ENCODE measurements around the gene REEP6. TPM values are rescaled to one million over a fixed set of nuclear protein-coding genes. Genes with fewer than 3 reads are reported as not detected.

The REEP6 gene
- total RNA-seq, 1 experiment from 2014 or later: 4.2 TPM

Other genes with a start within 250 kb of the REEP6 start
- 41.8 and 78.0 TPM in 2 replicates for gene ATP5F1D, start 249.4 kb upstream of the REEP6 start, total RNA-seq (2014; rRNA removed; shearing (Covaris generic))
- gene MIDN, start 242.6 kb upstream of the REEP6 start, total RNA-seq (2014; rRNA removed; shearing (Covaris generic)): 3.2 and 4.1 TPM in 2 replicates
- gene CIRBP, start 221.8 kb upstream of the REEP6 start, total RNA-seq (2014; rRNA removed; shearing (Covaris generic)): 44.2 and 66.8 TPM in 2 replicates
- 57.6 and 92.0 TPM in 2 replicates for gene FAM174C, start 215.7 kb upstream of the REEP6 start, total RNA-seq (2014; rRNA removed; shearing (Covaris generic))
- not detected in 2 replicates for gene EFNA2, start 205.3 kb upstream of the REEP6 start, total RNA-seq (2014; rRNA removed; shearing (Covaris generic))
- 99.1 and 139 TPM in 2 replicates for gene NDUFS7, start 107.3 kb upstream of the REEP6 start, total RNA-seq (2014; rRNA removed; shearing (Covaris generic))
- 15.3 and 24.9 TPM in 2 replicates for gene GAMT, start 89.6 kb upstream of the REEP6 start, total RNA-seq (2014; rRNA removed; shearing (Covaris generic))
- gene DAZAP1, start 83.6 kb upstream of the REEP6 start, total RNA-seq (2014; rRNA removed; shearing (Covaris generic)): 43.9 and 88.3 TPM in 2 replicates
- gene RPS15, start 52.8 kb upstream of the REEP6 start, total RNA-seq (2014; rRNA removed; shearing (Covaris generic)): 1,276 and 1,680 TPM in 2 replicates
- not detected in 2 replicates for gene APC2, start 41.1 kb upstream of the REEP6 start, total RNA-seq (2014; rRNA removed; shearing (Covaris generic))
- 25.2 and 27.1 TPM in 2 replicates for gene C19orf25, start 12.0 kb upstream of the REEP6 start, total RNA-seq (2014; rRNA removed; shearing (Covaris generic))
- gene PCSK4, start 831 bp upstream of the REEP6 start, total RNA-seq (2014; rRNA removed; shearing (Covaris generic)): 0.39 and 5.5 TPM in 2 replicates
- gene ADAMTSL5, start 21.8 kb downstream of the REEP6 start, total RNA-seq (2014; rRNA removed; shearing (Covaris generic)): 1.6 and 3.8 TPM in 2 replicates
- gene PLK5, start 32.9 kb downstream of the REEP6 start, total RNA-seq (2014; rRNA removed; shearing (Covaris generic)): not detected in 2 replicates
- 8.4 and 18.9 TPM in 2 replicates for gene MEX3D, start 77.1 kb downstream of the REEP6 start, total RNA-seq (2014; rRNA removed; shearing (Covaris generic))
- gene MBD3, start 101.7 kb downstream of the REEP6 start, total RNA-seq (2014; rRNA removed; shearing (Covaris generic)): 55.2 and 63.2 TPM in 2 replicates
- gene UQCR11, start 114.3 kb downstream of the REEP6 start, total RNA-seq (2014; rRNA removed; shearing (Covaris generic)): 124 and 144 TPM in 2 replicates
- 60.9 and 62.7 TPM in 2 replicates for gene TCF3, start 161.4 kb downstream of the REEP6 start, total RNA-seq (2014; rRNA removed; shearing (Covaris generic))

Data from RPMI7951 (cell line).